PC-3 (cell line): Measurements from ENCODE around the gene BMPR1A. TPM values are rescaled to one million over a fixed set of nuclear protein-coding genes. Genes with fewer than 3 reads are reported as not detected.
A peak's percentile ranks its signal among the peaks of the same experiment; 100 is the strongest.

Source experiments
- ATAC-seq: fragments of 200-7000 bp; cut with Tn5 transposase; 2 replicates; pipeline ENCODE4 v1.9.1; 2020; ENCODE audit warnings: mild to moderate bottlenecking, moderate library complexity
- BruUV-seq: library from RNA; stranded (reverse); fragments of 400-500 nt; replicated peaks from 2 replicates; lab custom pipeline; 2021; lab: Mats Ljungman, UMichigan
- CTCF ChIA-PET: fragments of 300-600 bp; sonication (Branson Sonifier 250); formaldehyde crosslinking; loops from one replicate; lab custom pipeline; 2022; ENCODE audit warnings: antibody characterized with exemption; lab: Charles Lee
- POLR2A ChIA-PET: fragments of 300-600 bp; sonication (Branson Sonifier 250); formaldehyde crosslinking; loops from one replicate; lab custom pipeline; 2022; ENCODE audit warnings: antibody characterized with exemption; ENCODE audit not compliant: unreplicated experiment; lab: Charles Lee
- DNase-seq: peaks from one replicate; pipeline ENCODE4 v3.0.0-alpha.2; 2015
- H2AFZ ChIP-seq: fragments of 300-600 bp; sonication (generic); 2 replicates; pipeline ENCODE4 v1.6.0; 2016; ENCODE audit warnings: antibody characterized with exemption, low read length
- H3F3A ChIP-seq: fragments of 300-600 bp; sonication (generic); one replicate; pipeline ENCODE4 v1.6.0; 2017; ENCODE audit warnings: antibody characterized with exemption, low read length, control low read depth, mild to moderate bottlenecking; ENCODE audit not compliant: unreplicated experiment
- H3K27ac ChIP-seq: fragments of 300-600 bp; sonication (generic); 2 replicates; pipeline ENCODE4 v1.5.1; 2016; ENCODE audit warnings: mild to moderate bottlenecking, low read length
- H3K27me3 ChIP-seq: fragments of 300-600 bp; sonication (generic); 2 replicates; pipeline ENCODE4 v1.6.1; 2016; ENCODE audit warnings: low read length, mixed read lengths
- H3K36me3 ChIP-seq: fragments of 300-600 bp; sonication (generic); 2 replicates; pipeline ENCODE4 v1.6.1; 2016; ENCODE audit warnings: low read depth, mixed run types, low read length, mixed read lengths
- H3K4me1 ChIP-seq: fragments of 300-600 bp; sonication (generic); 2 replicates; pipeline ENCODE4 v1.5.1; 2016; ENCODE audit warnings: low read length; ENCODE audit not compliant: insufficient read depth
- H3K4me2 ChIP-seq: fragments of 300-600 bp; sonication (generic); 2 replicates; pipeline ENCODE4 v1.6.0; 2016; ENCODE audit warnings: low read length
- H3K4me3 ChIP-seq: fragments of 300-600 bp; sonication (generic); 2 replicates; pipeline ENCODE4 v1.5.1; 2016; ENCODE audit warnings: mild to moderate bottlenecking, low read length, mixed read lengths
- H3K79me2 ChIP-seq: fragments of 300-600 bp; sonication (generic); 2 replicates; pipeline ENCODE4 v1.6.1; 2017; ENCODE audit warnings: low read length, mixed read lengths
- H3K9ac ChIP-seq: fragments of 300-600 bp; sonication (generic); 2 replicates; pipeline ENCODE4 v1.6.0; 2016; ENCODE audit warnings: mild to moderate bottlenecking, low read length
- H3K9me2 ChIP-seq: fragments of 300-600 bp; sonication (generic); replicated peaks from 2 replicates; pipeline ENCODE4 v1.6.1; 2016; ENCODE audit warnings: mixed run types, low read length, mixed read lengths
- H3K9me3 ChIP-seq: fragments of 300-600 bp; sonication (generic); 2 replicates; pipeline ENCODE4 v1.6.1; 2016; ENCODE audit warnings: low read length, mixed read lengths
- H4K20me1 ChIP-seq: fragments of 300-600 bp; sonication (generic); 2 replicates; pipeline ENCODE4 v1.6.1; 2016; ENCODE audit warnings: low read length, mixed read lengths
- CTCF ChIP-seq: fragments of 300-600 bp; sonication (generic); conservative IDR thresholded peaks from 2 replicates; pipeline ENCODE4 v1.5.1; 2017; ENCODE audit warnings: antibody characterized with exemption, low read depth, mild to moderate bottlenecking, low read length
- EZH2 ChIP-seq: fragments of 300-600 bp; sonication (generic); IDR thresholded peaks from one replicate; pipeline ENCODE4 v1.6.1; 2017; ENCODE audit warnings: antibody characterized with exemption, mild to moderate bottlenecking, low read length; ENCODE audit not compliant: unreplicated experiment
- EZH2phosphoT487 ChIP-seq: fragments of 300-600 bp; sonication (generic); IDR thresholded peaks from 2 replicates; pipeline ENCODE4 v1.6.1; 2018; ENCODE audit warnings: mild to moderate bottlenecking, antibody characterized with exemption, low read length, borderline replicate concordance
- intact Hi-C: fragments of 100-400 bp; cut with micrococcal nuclease; formaldehyde crosslinking; loops from 2 replicates; pipeline ENCODE4 v1.9.0; 2023
- total RNA-seq: library from RNA; depleted of rRNA; stranded (reverse); fragments of >200 nt; gene quantifications from 2 replicates; pipeline ENCODE4 v1.2.3, GENCODE V29; 2014

Gene BMPR1A
- total RNA-seq, 1 experiment from 2014 or later, result 14.5 TPM

GRCh38 chr10:86958116-86958900 is 201.9 kb downstream of the BMPR1A start, which contains the start of gene SNCG:
Gene SNCG (plus strand): TSS chr10:86958599. CDS start chr10:86958698, 99 bp downstream.
- no peaks in the 10 kb centered on the region for H4K20me1 ChIP-seq
- H3K9me3 ChIP-seq, result no peaks in the 10 kb centered on the region
- no peak for TF ChIP-seq EZH2
- no peak for TF ChIP-seq EZH2phosphoT487
- no peak for TF ChIP-seq CTCF
- H3K4me2 ChIP-seq, result peak within 1 kb of the TSS; percentile 57
- intact Hi-C loops, result no loop called here
- H3F3A ChIP-seq, result no peaks in the 10 kb centered on the region
- no peak within 1 kb of the TSS for H3K9ac ChIP-seq
- H3K9me2 ChIP-seq, result no peaks in the 10 kb centered on the region
- H3K4me1 ChIP-seq, result peaks cover 33% of the 10 kb centered on the region
- no peak for DNase-seq
- H3K27ac ChIP-seq, result peak within 1 kb of the TSS; percentile 39; the same call in 1 of the 2 replicates
- ChIA-PET POLR2A (no interaction called here), CTCF (no interaction called here)
- no TSS peak for BruUV-seq
- no peak for ATAC-seq
- H3K36me3 ChIP-seq, result no peaks in the 10 kb centered on the region
- H2AFZ ChIP-seq, result 0 out of 2 replicates have a peak within 1 kb of the TSS, but pooled peaks have one; percentile 42
- H3K27me3 ChIP-seq, result no peaks in the 10 kb centered on the region
- no peak within 1 kb of the TSS for H3K4me3 ChIP-seq
- H3K79me2 ChIP-seq, result no peaks in the 10 kb centered on the region

- no peak overlapping the region for H3K4me3 ChIP-seq
- no peaks in the 10 kb centered on the region for H3K9me3 ChIP-seq
- DNase-seq (peak; percentile 51), ATAC-seq (peak; percentile 78)
- POLR2A ChIA-PET, result no interaction called here
- no peaks in the 10 kb centered on the region for H3K36me3 ChIP-seq
- no peak overlapping the region for H3K9ac ChIP-seq
- CTCF ChIA-PET, result no interaction called here
- no peaks in the 10 kb centered on the region for H3K27me3 ChIP-seq
- H2AFZ ChIP-seq, result 0 out of 2 replicates have a peak overlapping the region, but pooled peaks have one; percentile 42
- peak overlapping the region; percentile 39; the same call in 1 of the 2 replicates for H3K27ac ChIP-seq
- no peaks in the 10 kb centered on the region for H3F3A ChIP-seq
- TF ChIP-seq CTCF (no peak), EZH2 (no peak), EZH2phosphoT487 (no peak)
- no TSS peak for BruUV-seq
- H3K4me2 ChIP-seq, result peak overlapping the region; percentile 57
- no peaks in the 10 kb centered on the region for H3K9me2 ChIP-seq
- intact Hi-C loops, result no loop called here
- H4K20me1 ChIP-seq, result no peaks in the 10 kb centered on the region
- no peaks in the 10 kb centered on the region for H3K79me2 ChIP-seq
- H3K4me1 ChIP-seq, result peaks cover 33% of the 10 kb centered on the region
Measured at GRCh38 chr10:86958901-86959736, 202.7 kb downstream of the BMPR1A start.
